ENCODE measurements around the gene ADGRF3.
"Not testable (repeated sequence)": the region's sequence is repeated elsewhere in the genome, so short reads cannot be mapped to it uniquely, and the experiment has no call there.

Gene ADGRF3

DNA sequence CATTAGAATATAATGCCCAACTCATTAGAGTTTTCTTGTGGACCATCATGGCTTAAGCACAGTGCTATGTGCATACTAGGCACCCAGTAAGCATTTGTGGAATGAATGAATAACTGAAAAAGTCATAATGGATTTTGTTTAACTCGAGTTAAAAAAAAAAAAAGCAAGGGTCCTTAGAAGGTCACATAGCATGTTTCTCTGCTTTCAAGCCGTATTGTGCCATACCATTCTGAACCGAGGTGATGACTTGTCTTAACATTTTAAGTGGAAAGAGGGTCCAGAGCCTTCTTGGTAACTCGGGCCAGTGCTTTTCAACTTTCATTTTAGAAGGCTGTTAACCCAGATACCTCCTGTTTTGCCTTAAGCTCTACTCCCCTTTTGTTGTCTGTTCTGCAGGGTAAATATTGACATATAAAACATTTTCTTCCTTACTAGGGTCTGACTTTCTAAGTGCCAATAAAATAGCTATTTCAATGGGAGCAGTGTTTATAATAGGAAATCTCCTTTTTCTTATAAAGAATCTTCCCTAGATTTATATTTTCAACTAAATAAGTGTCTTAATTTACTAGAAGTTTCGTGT, 787 bp upstream of the ADGRF3 start:
- no peak for DNase-seq

DNA sequence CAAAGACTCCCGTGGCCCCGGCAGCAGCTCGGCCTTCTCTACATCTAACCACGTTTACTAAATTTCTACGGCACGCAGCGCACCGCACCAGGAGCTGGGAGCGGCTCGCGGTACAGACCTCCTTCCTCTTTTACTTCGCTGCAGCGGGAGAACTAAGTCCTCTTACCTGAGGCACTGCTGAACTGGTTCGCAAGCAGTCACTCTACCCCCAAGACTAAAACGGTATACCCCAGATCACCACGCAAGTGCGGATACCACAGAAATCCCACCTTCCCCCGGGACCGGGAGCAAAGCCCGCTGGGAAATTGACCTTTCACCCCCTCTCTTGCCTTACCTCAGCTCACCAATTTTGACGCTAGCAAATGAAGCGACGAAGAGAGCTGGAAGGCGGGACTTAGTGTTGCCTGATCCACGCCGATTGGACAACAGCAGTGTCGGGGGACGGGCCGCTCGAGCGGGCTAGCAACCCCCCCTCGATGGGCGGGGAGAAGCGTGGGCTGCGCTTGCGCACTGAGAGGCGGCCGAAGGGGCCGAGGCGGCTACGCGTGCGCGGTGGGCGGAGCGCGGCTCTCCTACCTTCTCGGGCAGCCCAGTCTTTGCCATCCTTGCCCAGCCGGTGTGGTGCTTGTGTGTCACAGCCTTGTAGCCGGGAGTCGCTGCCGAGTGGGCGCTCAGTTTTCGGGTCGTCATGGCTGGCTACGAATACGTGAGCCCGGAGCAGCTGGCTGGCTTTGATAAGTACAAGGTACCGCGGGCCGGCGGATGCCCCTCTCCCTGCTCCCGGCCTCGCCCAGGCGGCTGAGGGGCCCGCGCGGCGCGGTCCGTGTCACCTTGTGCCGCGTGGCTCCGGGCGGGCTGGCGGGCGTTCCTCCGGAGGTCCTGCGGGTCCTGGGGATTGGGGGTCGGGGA, 790 bp downstream of the ADGRF3 start, which contains the start of gene SELENOI:
SELENOI (plus strand) TSS at position 599 of the 909 bp plus-strand sequence; CDS start at position 689, 90 bp downstream.
- DNase-seq, result peak; percentile 99 to 100 (median 100)

- DNase-seq, result no peak
Measured at GRCh38 chr2:26345283-26345544, 1.4 kb downstream of the ADGRF3 start.

GRCh38 chr2:26344581-26345282, 1.9 kb downstream of the ADGRF3 start:
- peak in 1 of 4 experiments; percentile 14 for DNase-seq

DNA sequence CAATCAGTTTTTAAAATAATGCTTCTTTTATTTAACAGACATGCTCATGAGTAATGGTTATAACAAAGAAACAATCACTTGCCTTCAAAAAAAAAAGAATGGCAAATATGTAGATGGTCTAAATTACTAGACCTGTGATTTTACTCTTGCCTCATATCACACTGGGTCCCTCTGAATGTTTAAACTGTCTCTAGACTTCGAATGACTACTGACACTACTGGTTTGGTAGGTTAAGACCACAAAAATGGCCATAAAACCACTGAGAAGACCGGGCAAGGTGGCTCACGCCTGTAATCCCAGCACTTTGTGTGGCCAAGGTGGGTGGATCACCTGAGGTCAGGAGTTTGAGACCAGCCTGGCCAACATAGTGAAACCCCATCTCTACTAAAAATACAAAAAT, 5.8 kb downstream of the ADGRF3 start:
- no peak for DNase-seq

DNA sequence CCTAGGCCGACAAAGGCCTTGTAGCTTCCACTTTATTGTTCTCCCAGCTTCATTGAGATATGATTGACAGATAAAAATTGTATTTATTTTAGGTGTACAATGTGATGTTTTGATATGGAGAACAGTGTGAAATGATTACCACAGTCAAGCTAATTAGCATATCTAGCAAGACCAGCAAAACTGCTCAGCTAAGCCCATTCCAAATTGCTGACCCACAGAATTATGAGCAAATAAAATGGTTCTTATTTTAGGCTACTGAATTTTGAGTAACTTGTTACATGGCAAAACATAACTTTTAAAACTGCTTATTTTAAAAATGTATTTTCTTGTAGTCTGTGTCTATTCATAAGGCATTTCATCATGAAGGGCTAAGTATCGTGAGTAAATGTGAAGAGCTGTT, 9.3 kb downstream of the ADGRF3 start:
- DNase-seq, result no peak

DNA sequence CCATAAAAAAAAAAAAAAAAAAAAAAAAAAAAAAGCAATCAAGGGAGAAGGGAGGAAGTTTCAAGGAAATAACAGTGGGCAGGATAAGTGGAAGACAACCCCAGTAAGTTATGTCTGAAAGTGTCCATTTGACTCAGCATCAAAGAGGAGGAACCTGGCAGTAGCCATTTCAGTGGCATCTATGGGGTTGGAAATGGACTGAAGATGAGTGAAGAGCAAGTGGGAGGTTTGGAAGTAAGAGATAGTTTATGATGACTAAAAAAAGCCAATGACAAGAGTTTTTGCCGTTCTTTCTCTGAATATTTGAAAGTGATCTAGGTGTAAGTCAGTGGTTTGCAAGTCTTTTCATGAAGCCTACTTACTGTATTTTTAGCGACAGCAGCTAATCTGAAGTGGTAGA, 9.9 kb downstream of the ADGRF3 start:
- no peak for DNase-seq

- no peak for DNase-seq
Measured at GRCh38 chr2:26335231-26335630, 11.4 kb downstream of the ADGRF3 start.

GRCh38 chr2:26333293-26333692, 13.3 kb downstream of the ADGRF3 start:
- DNase-seq, result no peak

- not testable (repeated sequence) for DNase-seq
Measured at GRCh38 chr2:26331321-26331720, 15.3 kb downstream of the ADGRF3 start.

- DNase-seq, result no peak
Measured at GRCh38 chr2:26330604-26331003, 16.0 kb downstream of the ADGRF3 start.

- DNase-seq, result peak; percentile 90 to 95 (median 92)
Measured at GRCh38 chr2:26330114-26330549, 16.5 kb downstream of the ADGRF3 start.

DNA sequence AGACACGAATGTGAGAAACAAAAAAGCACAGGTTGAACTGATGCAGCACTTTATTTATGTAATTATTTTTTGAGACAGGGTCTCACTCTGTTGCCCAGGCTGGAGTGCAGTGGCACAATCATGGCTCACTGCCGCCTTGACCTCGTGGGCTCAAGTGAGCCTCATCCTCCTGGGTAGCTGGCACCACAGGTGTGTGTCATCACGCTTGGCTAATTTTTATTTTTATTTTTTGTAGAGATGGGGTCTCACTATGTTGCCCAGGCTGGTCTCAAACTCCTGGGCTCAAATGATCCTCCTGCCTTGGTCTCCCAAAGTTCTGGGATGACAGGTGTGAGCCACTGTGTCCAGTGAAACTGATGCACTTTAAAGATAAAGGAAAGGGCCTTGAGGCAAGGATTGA, 17.5 kb downstream of the ADGRF3 start:
- DNase-seq, result not testable (repeated sequence)

GRCh38 chr2:26327291-26328272, 19.0 kb downstream of the ADGRF3 start:
- DNase-seq, result peak in 1 of 4 experiments; percentile 10

GRCh38 chr2:26326514-26326913, 20.1 kb downstream of the ADGRF3 start:
- DNase-seq, result no peak

DNA sequence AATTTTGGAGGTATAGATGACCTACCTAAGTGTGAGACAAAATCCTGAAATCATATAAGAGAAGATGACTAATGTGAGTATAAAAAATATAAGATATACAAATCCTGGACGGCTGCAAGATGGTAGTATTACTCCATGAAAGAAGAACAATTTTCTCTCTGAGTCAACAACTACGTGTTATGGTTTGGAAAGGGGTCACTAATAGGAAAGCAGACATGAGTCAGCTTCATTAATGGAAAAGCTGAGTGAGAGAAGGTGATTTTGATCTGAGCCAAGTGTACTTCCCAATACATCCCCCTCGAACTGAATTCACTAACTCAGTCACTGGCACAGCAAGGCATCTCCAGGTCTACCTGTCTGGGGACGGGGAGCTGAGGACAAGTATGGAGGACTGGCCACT, 20.7 kb downstream of the ADGRF3 start:
- no peak for DNase-seq

GRCh38 chr2:26324903-26325302, 21.7 kb downstream of the ADGRF3 start:
- peak; percentile 45 to 69 (median 60) for DNase-seq

GRCh38 chr2:26324479-26324878, 22.1 kb downstream of the ADGRF3 start:
- not testable (repeated sequence) for DNase-seq

DNA sequence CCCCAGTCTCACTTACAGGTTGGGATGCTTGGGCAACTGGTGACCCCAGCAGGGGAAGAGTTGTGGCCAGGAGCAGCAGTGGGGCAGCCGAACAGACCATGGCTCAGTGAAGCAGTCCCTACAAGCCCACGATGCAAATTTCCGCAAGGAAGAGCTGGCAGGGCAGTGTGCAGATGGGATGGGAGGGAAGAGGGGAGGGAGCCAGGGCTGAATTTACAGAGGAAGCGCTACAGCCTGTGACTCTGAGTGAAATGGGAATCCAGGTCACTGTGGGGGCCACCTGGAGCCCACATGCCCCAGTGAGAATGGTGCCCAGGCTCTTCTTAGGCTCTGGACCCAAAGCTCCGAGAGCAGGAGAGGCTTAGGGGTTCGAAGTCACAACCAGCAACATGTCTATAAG, 27.6 kb downstream of the ADGRF3 start:
- no peak for DNase-seq

GRCh38 chr2:26317377-26318105, 29.0 kb downstream of the ADGRF3 start:
- no peak for DNase-seq

DNA sequence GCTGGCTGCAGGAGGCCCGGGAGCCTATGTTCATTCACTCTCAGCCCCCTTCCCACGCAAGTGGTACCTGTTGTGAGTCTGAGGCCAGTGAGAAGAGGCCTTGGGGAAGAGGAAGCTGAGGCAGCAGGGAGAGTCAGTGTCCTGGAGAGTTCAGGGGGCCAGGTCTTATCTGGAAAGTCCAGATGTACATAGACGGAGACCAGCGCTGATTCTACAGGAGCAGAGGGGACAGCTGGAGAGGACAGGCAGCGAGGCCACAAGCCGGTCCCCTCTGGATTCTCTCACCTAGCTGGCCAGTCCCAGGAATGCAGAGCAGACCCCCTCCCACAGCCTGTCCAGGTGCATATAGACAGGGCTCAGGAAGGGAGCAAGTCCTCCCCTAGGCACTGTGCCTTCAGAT, 29.7 kb downstream of the ADGRF3 start:
- DNase-seq, result no peak

DNA sequence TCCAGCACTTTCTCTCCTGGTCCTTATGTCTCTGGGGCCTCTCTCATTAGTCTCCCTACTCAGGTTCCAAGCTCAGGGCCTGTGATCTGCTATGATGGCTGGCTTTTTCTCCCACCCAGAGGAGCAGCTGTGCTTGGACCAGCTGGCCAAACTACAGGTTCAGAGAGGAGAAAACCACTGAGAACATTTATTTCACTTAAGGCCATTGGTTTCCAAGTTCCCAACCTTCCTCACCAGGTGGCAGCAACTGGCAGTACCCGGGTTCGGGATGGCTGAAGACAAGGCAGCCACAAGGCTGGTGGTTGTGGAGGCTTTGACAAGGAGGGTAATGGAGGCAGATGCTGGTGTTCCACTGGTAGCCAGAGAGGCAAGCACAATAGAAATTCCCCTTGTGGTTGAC, 30.5 kb downstream of the ADGRF3 start:
- DNase-seq, result no peak

Data from suppressor macrophage (primary cell).